HepG2 (cell line): Measurements from ENCODE around the gene VTN. TPM values are rescaled to one million over a fixed set of nuclear protein-coding genes. Genes with fewer than 3 reads are reported as not detected.
A peak's percentile ranks its signal among the peaks of the same experiment; 100 is the strongest.

Experiments
- ATF6 ChIP-seq: sonication (generic); formaldehyde crosslinking; conservative IDR thresholded peaks from 2 replicates; pipeline ENCODE4 v1.4.0; 2020; ENCODE audit warnings: missing genetic modification reagents
- BORCS8-MEF2B ChIP-seq: sonication (generic); formaldehyde crosslinking; IDR thresholded peaks from 2 replicates; pipeline ENCODE4 v1.8.0; 2022; ENCODE audit warnings: mild to moderate bottlenecking, missing genetic modification reagents
- CBX2 ChIP-seq, 2 experiments: fragments of 200-600 bp in 1 of 2; sonication (generic); formaldehyde crosslinking in 1 of 2; IDR thresholded peaks; 2 replicates each; pipeline versions ENCODE4 v1.7.0 to v1.8.1; 2018 to 2022; ENCODE audit warnings: low read depth in 2 of 2, low read length in 1 of 2, mild to moderate bottlenecking in 1 of 2, missing genetic modification reagents in 1 of 2
- HMGA1 ChIP-seq: sonication (generic); formaldehyde crosslinking; conservative IDR thresholded peaks from 2 replicates; pipeline ENCODE4 v1.4.0; 2020; ENCODE audit warnings: missing genetic modification reagents
- IKZF1 ChIP-seq: fragments of 450-650 bp; IDR thresholded peaks from 2 replicates; pipeline ENCODE4 v1.7.1; 2016
- IKZF4 ChIP-seq: sonication (generic); formaldehyde crosslinking; IDR thresholded peaks from 2 replicates; pipeline ENCODE4 v1.5.1; 2020; ENCODE audit warnings: borderline replicate concordance, mild to moderate bottlenecking, low read depth, missing genetic modification reagents; ENCODE audit errors: not compliant biosample characterization
- POLR2A ChIP-seq, 2 experiments: IDR thresholded peaks; 2 replicates each; pipeline ENCODE4 v1.6.1; 2011; ENCODE audit warnings: low read depth in 2 of 2, low read length in 2 of 2, mild to moderate bottlenecking in 1 of 2, moderate library complexity in 1 of 2; ENCODE audit not compliant: insufficient read depth in 1 of 2
- POLR2G ChIP-seq: fragments of 200-400 bp; formaldehyde crosslinking; IDR thresholded peaks from 2 replicates; pipeline ENCODE4 v1.6.1; 2018; ENCODE audit warnings: mild to moderate bottlenecking, low read depth, low read length, moderate library complexity
- RBAK ChIP-seq: sonication (generic); formaldehyde crosslinking; IDR thresholded peaks from 2 replicates; pipeline ENCODE4 v1.5.1; 2020; ENCODE audit warnings: mild to moderate bottlenecking, missing genetic modification reagents
- SAFB2 ChIP-seq: sonication (generic); formaldehyde crosslinking; IDR thresholded peaks from 2 replicates; pipeline ENCODE4 v1.5.1; 2020; ENCODE audit warnings: missing genetic modification reagents, low read depth, mild to moderate bottlenecking, borderline replicate concordance
- SMAD3 ChIP-seq: sonication (generic); formaldehyde crosslinking; IDR thresholded peaks from 2 replicates; pipeline ENCODE4 v1.4.0; 2020; ENCODE audit warnings: missing genetic modification reagents
- ZFP36L2 ChIP-seq: sonication (generic); formaldehyde crosslinking; IDR thresholded peaks from 2 replicates; pipeline ENCODE4 v1.4.0; 2020; ENCODE audit warnings: missing genetic modification reagents
- ZFX ChIP-seq: sonication (generic); formaldehyde crosslinking; IDR thresholded peaks from 2 replicates; pipeline ENCODE4 v1.4.0; 2020; ENCODE audit warnings: mild to moderate bottlenecking, low read depth, missing genetic modification reagents, moderate library complexity
- ZNF10 ChIP-seq: sonication (generic); formaldehyde crosslinking; IDR thresholded peaks from 2 replicates; pipeline ENCODE4 v1.4.0; 2020; ENCODE audit warnings: mild to moderate bottlenecking, low read depth, missing genetic modification reagents, borderline replicate concordance
- ZNF251 ChIP-seq: sonication (generic); formaldehyde crosslinking; IDR thresholded peaks from 2 replicates; pipeline ENCODE4 v1.9.0; 2021; ENCODE audit warnings: mild to moderate bottlenecking, missing genetic modification reagents
- ZNF30 ChIP-seq: sonication (generic); formaldehyde crosslinking; IDR thresholded peaks from 2 replicates; pipeline ENCODE4 v1.5.0; 2020; ENCODE audit warnings: mild to moderate bottlenecking, missing genetic modification reagents
- ZNF598 ChIP-seq: sonication (generic); formaldehyde crosslinking; IDR thresholded peaks from 2 replicates; pipeline ENCODE4 v1.5.1; 2020; ENCODE audit warnings: mild to moderate bottlenecking, missing genetic modification reagents, borderline replicate concordance
- ZNF616 ChIP-seq: sonication (generic); formaldehyde crosslinking; IDR thresholded peaks from 2 replicates; pipeline ENCODE4 v1.5.0; 2020; ENCODE audit warnings: low read depth, mild to moderate bottlenecking, missing genetic modification reagents
- ZNF687 ChIP-seq: sonication (generic); formaldehyde crosslinking; IDR thresholded peaks from 2 replicates; pipeline ENCODE4 v1.5.1; 2020; ENCODE audit warnings: mild to moderate bottlenecking, missing genetic modification reagents, moderate library complexity
- ZNF740 ChIP-seq: sonication (generic); formaldehyde crosslinking; IDR thresholded peaks from 2 replicates; pipeline ENCODE4 v1.4.0; 2020; ENCODE audit warnings: missing genetic modification reagents
- polyA plus RNA-seq, 8 experiments: library from polyadenylated mRNA; depleted of rRNA in 3 of 8; stranded (reverse) in 7 of 8; unstranded in 1 of 8; fragments of >200 nt; fragmentation: Illumina TruSeq in 4 of 8; extraction: Trizol in 4 of 8; gene quantifications; 2 replicates each; pipeline versions ENCODE4 v1.2.1 to v1.2.3, GENCODE V29; 2011 to 2016; ENCODE audit warnings: low read depth in 4 of 8, missing spikeins in 1 of 8, mixed read lengths in 1 of 8; ENCODE audit not compliant: insufficient read depth in 1 of 8
- total RNA-seq, 5 experiments: library from RNA; depleted of rRNA; stranded (reverse); fragments of >200 nt; fragmentation: Illumina TruSeq; extraction: Trizol; gene quantifications; 2 replicates each; pipeline ENCODE4 v1.2.3, GENCODE V29; 2016; ENCODE audit warnings: low read depth in 1 of 5
- TF ChIP-seq, protein P1 (sequence below): sonication (generic); formaldehyde crosslinking; IDR thresholded peaks from 2 replicates; pipeline ENCODE4 v1.5.1; 2020; ENCODE audit warnings: mild to moderate bottlenecking, missing genetic modification reagents, moderate library complexity

The VTN gene
- total and polyA plus RNA-seq, 2 of the 13 experiments (the other 11 are each of a cell fraction or from before 2014, with no cell fraction given), result 108 to 131 TPM

DNA sequence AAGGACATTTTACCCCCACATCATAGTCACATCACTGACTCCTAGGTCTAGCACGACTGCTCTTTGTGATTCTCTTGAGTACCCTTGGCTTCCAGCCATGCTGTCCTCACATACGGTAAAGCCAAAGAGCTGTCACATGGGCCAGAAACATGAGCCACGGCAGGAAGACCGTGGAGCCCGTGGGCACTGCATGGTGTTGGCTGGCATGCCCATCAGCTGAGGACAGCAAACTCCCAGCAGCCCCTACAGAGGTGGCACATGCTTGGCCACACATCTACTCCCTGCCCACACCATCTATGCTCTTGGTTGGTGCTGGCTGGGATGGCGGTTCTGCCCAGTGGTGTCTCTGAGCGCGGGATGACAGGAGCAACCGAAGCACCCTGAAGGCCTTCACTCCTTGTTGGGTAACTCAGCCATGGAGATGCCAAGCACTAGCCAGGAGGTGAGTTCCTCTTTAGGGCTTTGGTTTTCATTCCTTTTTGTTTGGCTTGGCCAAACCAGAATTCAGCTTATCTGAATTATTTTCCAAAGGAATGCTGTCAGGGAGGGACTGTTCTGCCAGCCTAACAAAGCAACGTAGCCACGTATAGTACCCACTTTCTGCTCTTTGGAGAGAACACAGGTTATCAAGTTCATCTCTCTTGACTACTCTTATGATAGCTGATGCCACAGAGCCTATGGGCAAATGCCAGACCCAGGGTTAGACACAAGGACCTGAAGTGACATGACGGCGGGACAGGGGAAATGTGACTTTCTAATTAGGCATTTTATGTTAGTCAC, 24.5 kb downstream of the VTN start (continued):
- TF ChIP-seq ZNF687 (CRISPR knock-in tag) (peak; percentile 32; the same call in 1 of the 2 replicates), POLR2A (IDR thresholded peaks at IDR 0.05; ENCODE audit: insufficient read depth in 1 of 2, low read depth in 2 of 2, low read length in 2 of 2) (peak in 1 of 2 experiments; percentile 39; a peak in 1 of 4 replicates), ATF6 (no peak), ZNF616 (CRISPR knock-in tag) (no peak), ZNF251 (no peak), RBAK (CRISPR knock-in tag) (no peak), POLR2G (0 out of 2 replicates have a peak, but pooled peaks have one; percentile 18), BORCS8-MEF2B (CRISPR knock-in tag) (no peak), ZNF740 (no peak), ZNF598 (CRISPR knock-in tag) (no peak), SAFB2 (no peak), ZFX (CRISPR knock-in tag) (no peak), IKZF4 (CRISPR knock-in tag) (no peak), ZFP36L2 (CRISPR knock-in tag) (no peak), SMAD3 (CRISPR knock-in tag) (no peak), ZNF10 (CRISPR knock-in tag) (no peak), HMGA1 (no peak), ZNF30 (CRISPR knock-in tag) (no peak), CBX2 (IDR thresholded peaks at IDR 0.05; ENCODE audit: low read depth, low read length) (no peak), CBX2 (CRISPR knock-in tag; IDR thresholded peaks at IDR 0.05; ENCODE audit: low read depth) (no peak), IKZF1 (no peak)
- TF ChIP-seq, protein P1, sequence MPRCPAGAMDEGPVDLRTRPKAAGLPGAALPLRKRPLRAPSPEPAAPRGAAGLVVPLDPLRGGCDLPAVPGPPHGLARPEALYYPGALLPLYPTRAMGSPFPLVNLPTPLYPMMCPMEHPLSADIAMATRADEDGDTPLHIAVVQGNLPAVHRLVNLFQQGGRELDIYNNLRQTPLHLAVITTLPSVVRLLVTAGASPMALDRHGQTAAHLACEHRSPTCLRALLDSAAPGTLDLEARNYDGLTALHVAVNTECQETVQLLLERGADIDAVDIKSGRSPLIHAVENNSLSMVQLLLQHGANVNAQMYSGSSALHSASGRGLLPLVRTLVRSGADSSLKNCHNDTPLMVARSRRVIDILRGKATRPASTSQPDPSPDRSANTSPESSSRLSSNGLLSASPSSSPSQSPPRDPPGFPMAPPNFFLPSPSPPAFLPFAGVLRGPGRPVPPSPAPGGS (CRISPR knock-in tag), result no peak
